HG03196 (cell line): Measurements from ENCODE around the gene HOXB4.
A peak's percentile ranks its signal among the peaks of the same experiment; 100 is the strongest.

Experiments
- ATAC-seq: cut with Tn5 transposase; IDR thresholded peaks from one replicate; pipeline ENCODE4 v1.9.1; 2021; ENCODE audit not compliant: unreplicated experiment

HOXB4 gene

GRCh38 chr17:48561884-48562810 lies 16.0 kb downstream of the HOXB4 start:
- peak; percentile 79 for ATAC-seq

- ATAC-seq, result no peak
Observed at GRCh38 chr17:48559840-48560817, 18.0 kb downstream of the HOXB4 start.

- no peak for ATAC-seq
Observed at GRCh38 chr17:48559122-48559839, 18.9 kb downstream of the HOXB4 start.

GRCh38 chr17:48558831-48559121 lies 19.4 kb downstream of the HOXB4 start:
- no peak for ATAC-seq

- ATAC-seq, result no peak
Observed at GRCh38 chr17:48558057-48558830, 19.9 kb downstream of the HOXB4 start.

- no peak for ATAC-seq
Observed at GRCh38 chr17:48556576-48557401, 21.4 kb downstream of the HOXB4 start.

- ATAC-seq, result no peak
Observed at GRCh38 chr17:48556229-48556575, 21.9 kb downstream of the HOXB4 start.

- ATAC-seq, result no peak
Observed at GRCh38 chr17:48555258-48556228, 22.6 kb downstream of the HOXB4 start.

GRCh38 chr17:48554412-48555257 lies 23.5 kb downstream of the HOXB4 start:
- ATAC-seq, result no peak

GRCh38 chr17:48553826-48554225 lies 24.3 kb downstream of the HOXB4 start:
- ATAC-seq, result no peak

- ATAC-seq, result no peak
Observed at GRCh38 chr17:48553190-48553547, 25.0 kb downstream of the HOXB4 start.

GRCh38 chr17:48552466-48553189 lies 25.5 kb downstream of the HOXB4 start:
- ATAC-seq, result no peak

- no peak for ATAC-seq
Observed at GRCh38 chr17:48551596-48552465, 26.3 kb downstream of the HOXB4 start.

GRCh38 chr17:48551214-48551555 lies 27.0 kb downstream of the HOXB4 start:
- ATAC-seq, result no peak

GRCh38 chr17:48550502-48551213 lies 27.5 kb downstream of the HOXB4 start:
- ATAC-seq, result no peak
